Mesendoderm (in vitro differentiated cells): ENCODE results near the gene DTX1.

ENCODE experiments used
- DNase-seq: peaks from one replicate; pipeline ENCODE4 v3.0.0; 2013
- H2AK5ac ChIP-seq: 2 replicates; pipeline ENCODE4 v1.6.1; 2013; ENCODE audit warnings: low read length, inconsistent platforms
- H2BK120ac ChIP-seq: 2 replicates; pipeline ENCODE4 v1.6.1; 2013; ENCODE audit warnings: low read depth, mild to moderate bottlenecking, low read length, moderate library complexity, mixed read lengths
- H2BK15ac ChIP-seq: replicated peaks from 2 replicates; pipeline ENCODE4 v1.6.1; 2013; ENCODE audit warnings: low read depth, mild to moderate bottlenecking, moderate library complexity
- H2BK5ac ChIP-seq: 2 replicates; pipeline ENCODE4 v1.6.1; 2013; ENCODE audit warnings: low read length, inconsistent platforms
- H3K18ac ChIP-seq: 2 replicates; pipeline ENCODE4 v1.6.1; 2013; ENCODE audit warnings: mild to moderate bottlenecking, low read length, mixed read lengths
- H3K23ac ChIP-seq: one replicate; pipeline ENCODE4 v1.6.1; 2013; ENCODE audit warnings: low read length
- H3K27ac ChIP-seq: 2 replicates; pipeline ENCODE4 v1.5.1; 2013; ENCODE audit warnings: low read depth, mild to moderate bottlenecking, inconsistent platforms, low read length, moderate library complexity
- H3K27me3 ChIP-seq: 2 replicates; pipeline ENCODE4 v1.6.1; 2013; ENCODE audit warnings: low read length, control low read depth, mild to moderate bottlenecking, inconsistent platforms; ENCODE audit not compliant: insufficient read depth, poor library complexity
- H3K36me3 ChIP-seq: 2 replicates; pipeline ENCODE4 v1.6.1; 2013; ENCODE audit warnings: low read length, inconsistent platforms; ENCODE audit not compliant: control insufficient read depth, insufficient read depth
- H3K4ac ChIP-seq: one replicate; pipeline ENCODE4 v1.6.1; 2013; ENCODE audit warnings: low read depth, mild to moderate bottlenecking, low read length, moderate library complexity
- H3K4me1 ChIP-seq: 2 replicates; pipeline ENCODE4 v1.6.1; 2013; ENCODE audit warnings: low read depth, low read length, inconsistent platforms; ENCODE audit not compliant: control insufficient read depth
- H3K4me2 ChIP-seq: 2 replicates; pipeline ENCODE4 v1.6.1; 2013; ENCODE audit warnings: low read length
- H3K4me3 ChIP-seq: 2 replicates; pipeline ENCODE4 v1.5.1; 2013; ENCODE audit warnings: mild to moderate bottlenecking, low read length
- H3K56ac ChIP-seq: one replicate; pipeline ENCODE4 v1.6.1; 2013; ENCODE audit warnings: low read length
- H3K79me1 ChIP-seq: 2 replicates; pipeline ENCODE4 v1.6.1; 2013; ENCODE audit warnings: low read length, inconsistent platforms
- H3K79me2 ChIP-seq: 2 replicates; pipeline ENCODE4 v1.6.1; 2013; ENCODE audit warnings: mild to moderate bottlenecking, low read length; ENCODE audit not compliant: control insufficient read depth, insufficient read depth
- H3K9ac ChIP-seq: 2 replicates; pipeline ENCODE4 v1.6.1; 2013; ENCODE audit warnings: low read length, inconsistent platforms
- H4K5ac ChIP-seq: one replicate; pipeline ENCODE4 v1.6.1; 2013; ENCODE audit warnings: low read length
- H4K8ac ChIP-seq: one replicate; pipeline ENCODE4 v1.6.1; 2013; ENCODE audit warnings: low read depth, mild to moderate bottlenecking, control low read depth, low read length, moderate library complexity
- WGBS: extraction: QIAGEN DNeasy Blood & Tissue Kit; methylation state at CpG from one replicate; pipeline ENCODE4 v1.1.7; 2013; ENCODE audit warnings: low lambda C conversion rate, missing lambda C conversion rate; ENCODE audit not compliant: insufficient coverage; ENCODE audit errors: extremely low coverage; 5-methylcytosine and 5-hydroxymethylcytosine counted together

DTX1 gene

DNA sequence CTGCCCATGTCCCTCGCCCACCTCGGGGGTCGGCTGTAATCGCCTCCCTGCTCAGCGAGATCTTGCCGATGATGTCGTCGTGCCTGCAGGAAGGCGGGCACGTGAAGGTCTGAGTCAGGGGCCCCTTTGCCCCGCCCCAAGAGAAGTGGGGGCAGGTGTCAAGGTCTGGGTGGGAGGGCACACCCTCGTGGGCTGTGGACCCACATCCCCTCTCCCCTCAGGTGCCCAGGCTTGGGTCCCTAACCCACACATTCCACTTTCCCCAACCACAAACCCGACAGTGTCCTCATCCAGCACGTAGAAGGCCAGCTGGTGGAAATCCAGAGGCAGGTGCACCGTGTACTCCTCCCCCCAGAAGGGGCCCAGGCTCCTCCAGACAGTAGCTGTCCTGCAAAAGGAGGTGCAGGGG, 71.3 kb downstream of the DTX1 start:
- DNase-seq = no peak
- H3K4me1 ChIP-seq = no peaks in the 10 kb centered on the region
- no peak overlapping the region for H3K23ac ChIP-seq
- H2BK120ac ChIP-seq = no peak overlapping the region
- no peak overlapping the region for H3K27ac ChIP-seq
- no peaks in the 10 kb centered on the region for H3K36me3 ChIP-seq
- no peaks in the 10 kb centered on the region for H3K27me3 ChIP-seq
- no peak overlapping the region for H3K4ac ChIP-seq
- no peak overlapping the region for H2BK15ac ChIP-seq
- H2AK5ac ChIP-seq = no peak overlapping the region
- H3K79me2 ChIP-seq = no peaks in the 10 kb centered on the region
- H3K18ac ChIP-seq = no peak overlapping the region
- no peak overlapping the region for H3K56ac ChIP-seq
- no peak overlapping the region for H2BK5ac ChIP-seq
- no peak overlapping the region for H4K5ac ChIP-seq
- no peak overlapping the region for H3K4me2 ChIP-seq
- H4K8ac ChIP-seq = no peak overlapping the region
- H3K79me1 ChIP-seq = no peaks in the 10 kb centered on the region
- no CpG with 5 or more reads among the region's 15 CpGs for WGBS
- no peak overlapping the region for H3K9ac ChIP-seq
- H3K4me3 ChIP-seq = no peak overlapping the region

DNA sequence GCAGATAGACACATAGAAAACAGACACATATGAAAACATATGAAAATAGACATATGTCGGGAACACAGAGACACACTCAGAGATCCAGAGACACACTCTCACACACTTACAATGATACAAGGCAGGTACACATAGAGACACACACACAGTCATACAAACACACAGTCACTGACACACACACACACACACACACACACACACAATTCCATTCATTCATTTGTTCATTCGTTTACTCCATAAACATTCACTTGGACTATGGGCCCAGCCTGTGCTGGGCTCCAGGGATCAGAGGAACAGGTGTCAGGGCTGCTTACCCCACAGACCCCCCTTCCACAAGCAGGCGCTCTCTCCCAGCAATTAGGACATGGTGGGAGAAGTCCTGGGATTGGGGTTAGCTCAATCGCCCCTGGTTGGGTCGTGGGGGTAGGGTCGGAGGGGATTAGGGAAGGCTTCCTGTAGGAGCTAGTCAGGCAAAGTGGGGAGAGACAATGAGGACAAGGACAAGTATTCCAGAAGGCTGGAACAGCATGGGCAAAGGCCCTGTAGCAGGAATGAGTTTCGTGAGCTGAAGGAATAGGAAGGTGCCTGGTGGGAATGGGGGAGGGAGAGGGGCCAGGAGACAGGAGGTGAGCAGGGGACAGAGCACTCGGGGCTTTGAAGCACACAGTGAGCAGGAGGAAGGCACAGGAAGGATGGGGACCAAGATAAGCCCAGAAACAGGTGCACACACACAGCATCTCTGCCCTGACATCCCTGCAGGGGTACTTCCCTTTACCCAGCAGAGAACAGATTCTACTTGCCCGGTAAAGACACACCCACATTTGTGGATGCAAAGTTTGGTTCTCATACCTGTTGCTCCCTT, 72.5 kb downstream of the DTX1 start:
- WGBS = no CpG with 5 or more reads among the region's 9 CpGs
- no peak overlapping the region for H3K9ac ChIP-seq
- H3K4me1 ChIP-seq = no peaks in the 10 kb centered on the region
- H3K4me2 ChIP-seq = no peak overlapping the region
- no peak overlapping the region for H2BK120ac ChIP-seq
- H3K27ac ChIP-seq = no peak overlapping the region
- H4K8ac ChIP-seq = no peak overlapping the region
- no peak overlapping the region for H2BK15ac ChIP-seq
- no peak for DNase-seq
- no peak overlapping the region for H4K5ac ChIP-seq
- no peaks in the 10 kb centered on the region for H3K79me2 ChIP-seq
- no peak overlapping the region for H2AK5ac ChIP-seq
- no peak overlapping the region for H3K4me3 ChIP-seq
- H3K4ac ChIP-seq = no peak overlapping the region
- no peak overlapping the region for H2BK5ac ChIP-seq
- H3K79me1 ChIP-seq = no peaks in the 10 kb centered on the region
- no peaks in the 10 kb centered on the region for H3K36me3 ChIP-seq
- no peak overlapping the region for H3K56ac ChIP-seq
- no peak overlapping the region for H3K18ac ChIP-seq
- no peak overlapping the region for H3K23ac ChIP-seq
- no peaks in the 10 kb centered on the region for H3K27me3 ChIP-seq

DNA sequence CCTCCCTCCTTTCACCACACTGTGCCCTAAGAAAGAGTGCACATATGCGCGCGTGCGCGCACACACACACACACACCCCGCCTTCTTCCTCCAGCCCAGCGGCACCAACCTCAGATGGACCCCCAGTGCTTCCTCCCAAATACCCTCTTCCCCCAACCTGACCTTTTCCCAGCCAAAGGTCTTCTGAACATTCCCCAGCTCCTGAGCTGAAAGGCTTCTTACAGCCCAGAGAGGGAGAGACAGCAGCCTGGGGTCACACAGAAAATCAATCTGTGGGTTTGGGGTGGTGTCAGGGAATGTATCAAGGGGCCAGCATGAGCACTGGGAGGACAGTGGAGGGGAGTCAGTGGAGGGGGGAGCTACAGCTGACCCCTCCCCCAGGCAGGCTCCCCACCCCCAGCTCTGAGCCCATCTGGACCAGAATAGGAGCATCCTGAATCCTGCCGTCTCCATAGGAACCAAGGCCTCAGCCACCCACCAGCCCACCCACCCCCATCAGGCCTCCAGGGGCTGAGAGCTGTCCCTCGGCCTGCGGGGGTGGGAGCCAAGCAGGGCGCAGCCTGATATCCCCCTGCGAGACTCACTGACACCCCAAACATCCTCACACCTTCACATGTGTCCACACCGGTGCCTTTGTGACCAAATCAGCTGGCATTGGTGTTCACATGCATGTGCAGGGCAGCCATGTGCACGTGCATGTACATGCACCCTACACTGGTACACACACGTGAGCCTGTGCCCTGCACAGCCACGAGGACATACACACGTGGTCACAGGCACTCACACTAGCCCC, 73.3 kb downstream of the DTX1 start:
- Histone ChIP-seq H3K56ac (no peak overlapping the region), H2AK5ac (no peak overlapping the region), H4K5ac (no peak overlapping the region), H3K23ac (no peak overlapping the region), H3K27me3 (no peaks in the 10 kb centered on the region), H3K36me3 (no peaks in the 10 kb centered on the region), H3K4ac (no peak overlapping the region), H3K4me3 (no peak overlapping the region), H3K18ac (no peak overlapping the region), H3K79me1 (no peaks in the 10 kb centered on the region), H3K4me2 (no peak overlapping the region), H2BK5ac (no peak overlapping the region), H2BK120ac (no peak overlapping the region), H3K4me1 (no peaks in the 10 kb centered on the region), H3K79me2 (no peaks in the 10 kb centered on the region), H2BK15ac (no peak overlapping the region), H3K9ac (no peak overlapping the region), H4K8ac (no peak overlapping the region), H3K27ac (no peak overlapping the region)
- no CpG with 5 or more reads among the region's 17 CpGs for WGBS
- no peak for DNase-seq

DNA sequence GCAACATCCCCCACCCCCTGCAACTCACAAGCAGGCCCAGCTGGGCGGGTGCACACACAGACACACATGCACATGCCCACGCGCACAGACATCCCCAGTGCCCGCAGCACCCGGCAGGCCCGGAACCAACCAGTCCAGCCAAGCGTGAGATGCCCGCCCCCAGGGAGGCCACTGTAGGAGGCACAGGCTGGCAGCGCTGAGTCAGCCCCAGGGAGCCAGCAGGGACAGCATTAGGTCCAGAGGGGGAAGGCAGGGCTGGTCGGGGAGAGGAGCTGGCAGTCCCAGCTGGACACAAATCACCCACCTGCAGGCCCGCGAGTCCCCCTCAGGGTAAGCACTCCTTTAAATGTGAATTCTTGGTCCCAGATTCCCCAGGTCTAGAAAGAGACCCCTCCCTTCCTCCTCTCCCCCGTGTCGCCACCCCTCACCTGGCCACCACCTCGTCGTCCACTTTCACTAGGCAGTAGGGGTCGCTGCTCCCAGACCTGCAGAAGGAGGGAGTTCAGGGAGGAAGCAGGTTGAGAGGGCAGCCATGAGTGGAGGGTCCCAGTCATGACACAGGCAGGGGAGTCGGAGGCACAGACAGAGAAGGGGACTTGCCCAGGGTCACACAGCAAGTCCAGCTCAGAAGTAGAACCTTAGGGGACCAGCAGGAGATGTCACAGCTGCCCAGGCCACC, 74.1 kb downstream of the DTX1 start:
- no peaks in the 10 kb centered on the region for H3K27me3 ChIP-seq
- no peak overlapping the region for H4K8ac ChIP-seq
- H4K5ac ChIP-seq = no peak overlapping the region
- DNase-seq = peak; percentile 81
- H3K4me1 ChIP-seq = no peaks in the 10 kb centered on the region
- H3K79me1 ChIP-seq = no peaks in the 10 kb centered on the region
- H3K4me3 ChIP-seq = no peak overlapping the region
- H3K27ac ChIP-seq = no peak overlapping the region
- H3K36me3 ChIP-seq = no peaks in the 10 kb centered on the region
- H3K4ac ChIP-seq = no peak overlapping the region
- no peak overlapping the region for H3K4me2 ChIP-seq
- no peaks in the 10 kb centered on the region for H3K79me2 ChIP-seq
- no peak overlapping the region for H3K9ac ChIP-seq
- no peak overlapping the region for H2BK15ac ChIP-seq
- H3K56ac ChIP-seq = no peak overlapping the region
- no peak overlapping the region for H2BK5ac ChIP-seq
- WGBS = no CpG with 5 or more reads among the region's 18 CpGs
- H3K18ac ChIP-seq = no peak overlapping the region
- H2AK5ac ChIP-seq = no peak overlapping the region
- H2BK120ac ChIP-seq = no peak overlapping the region
- H3K23ac ChIP-seq = no peak overlapping the region

DNA sequence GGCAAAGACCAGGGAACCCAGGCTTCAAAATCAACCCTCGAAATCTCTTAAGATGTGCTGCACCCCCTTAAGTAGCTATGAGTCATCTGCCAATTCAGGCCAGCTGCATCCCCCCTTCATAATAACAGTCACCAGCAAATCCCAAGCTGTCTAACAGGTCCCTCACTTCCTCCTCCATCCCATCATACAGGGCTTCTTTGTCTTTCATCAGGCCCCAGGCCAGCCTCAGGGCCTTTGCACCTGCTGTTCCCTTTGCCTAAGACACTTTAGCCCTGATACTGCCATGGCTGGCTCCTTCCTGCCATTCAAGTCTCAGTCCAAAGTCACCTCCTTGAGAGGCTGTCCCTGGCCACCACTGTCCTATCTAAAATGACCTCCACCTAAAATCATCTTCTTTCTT, 75.0 kb downstream of the DTX1 start:
- Histone ChIP-seq H3K4me2 (no peak overlapping the region), H2BK15ac (no peak overlapping the region), H3K56ac (no peak overlapping the region), H3K79me1 (no peaks in the 10 kb centered on the region), H4K8ac (no peak overlapping the region), H3K27me3 (no peaks in the 10 kb centered on the region), H3K4me3 (no peak overlapping the region), H3K79me2 (no peaks in the 10 kb centered on the region), H3K4ac (no peak overlapping the region), H2AK5ac (no peak overlapping the region), H2BK5ac (no peak overlapping the region), H2BK120ac (no peak overlapping the region), H4K5ac (no peak overlapping the region), H3K23ac (no peak overlapping the region), H3K36me3 (no peaks in the 10 kb centered on the region), H3K4me1 (peaks cover 6% of the 10 kb centered on the region), H3K18ac (no peak overlapping the region), H3K9ac (no peak overlapping the region), H3K27ac (no peak overlapping the region)
- WGBS = no CpG with 5 or more reads among the region's 1 CpG
- no peak for DNase-seq
